Osteoblast (primary cell): Measurements from ENCODE around the gene FLVCR2. TPM values are rescaled to one million over a fixed set of nuclear protein-coding genes. Genes with fewer than 3 reads are reported as not detected.

Source experiments
- DNase-seq: peaks from one replicate; pipeline ENCODE4 v3.0.0; 2011; ENCODE audit warnings: low spot score, mixed read lengths; ENCODE audit not compliant: insufficient read length; ENCODE audit errors: missing footprints
- H2AFZ ChIP-seq: 2 replicates; pipeline ENCODE4 v1.6.0; 2011; ENCODE audit warnings: mild to moderate bottlenecking, low read length
- H3K27ac ChIP-seq: 2 replicates; pipeline ENCODE4 v1.5.1; 2011; ENCODE audit warnings: mild to moderate bottlenecking, low read depth, low read length, moderate library complexity
- H3K27me3 ChIP-seq: 2 replicates; pipeline ENCODE4 v1.6.0; 2012; ENCODE audit warnings: mild to moderate bottlenecking, control low read depth, inconsistent platforms, low read length, moderate library complexity; ENCODE audit not compliant: insufficient read depth
- H3K36me3 ChIP-seq: 2 replicates; pipeline ENCODE4 v1.5.1; 2011; ENCODE audit warnings: mild to moderate bottlenecking, low read length, control low read depth, moderate library complexity; ENCODE audit not compliant: insufficient read depth
- H3K4me1 ChIP-seq: 2 replicates; pipeline ENCODE4 v1.5.1; 2011; ENCODE audit warnings: mild to moderate bottlenecking, low read length, control low read depth, moderate library complexity; ENCODE audit not compliant: insufficient read depth
- H3K4me2 ChIP-seq: 2 replicates; pipeline ENCODE4 v1.6.0; 2011; ENCODE audit warnings: mild to moderate bottlenecking, low read length; ENCODE audit not compliant: insufficient read depth
- H3K4me3 ChIP-seq: fragments of 200-600 bp; sonication (generic); 3 replicates; pipeline ENCODE4 v1.5.1; 2012; ENCODE audit warnings: mild to moderate bottlenecking, low read length, inconsistent platforms; ENCODE audit not compliant: insufficient read depth
- H3K79me2 ChIP-seq: 2 replicates; pipeline ENCODE4 v1.6.0; 2012; ENCODE audit warnings: mild to moderate bottlenecking, low read length, control low read depth, inconsistent platforms; ENCODE audit not compliant: insufficient read depth
- H3K9me3 ChIP-seq: 2 replicates; pipeline ENCODE4 v1.5.1; 2011; ENCODE audit warnings: low read depth, low read length, control low read depth
- H4K20me1 ChIP-seq: 2 replicates; pipeline ENCODE4 v1.6.0; 2012; ENCODE audit warnings: mild to moderate bottlenecking, low read length, control low read depth; ENCODE audit not compliant: insufficient read depth
- total RNA-seq: library from RNA; depleted of rRNA; stranded (reverse); fragments of >200 nt; gene quantifications from 2 replicates; pipeline ENCODE4 v1.2.3, GENCODE V29; 2012
- TF ChIP-seq, protein P1 (sequence below): IDR thresholded peaks from 2 replicates; pipeline ENCODE4 v1.5.1; 2011; ENCODE audit warnings: mild to moderate bottlenecking, low read depth, low read length, moderate library complexity; ENCODE audit errors: extremely low read depth

Gene FLVCR2
- total RNA-seq, 1 donor: 1.8 TPM

DNA sequence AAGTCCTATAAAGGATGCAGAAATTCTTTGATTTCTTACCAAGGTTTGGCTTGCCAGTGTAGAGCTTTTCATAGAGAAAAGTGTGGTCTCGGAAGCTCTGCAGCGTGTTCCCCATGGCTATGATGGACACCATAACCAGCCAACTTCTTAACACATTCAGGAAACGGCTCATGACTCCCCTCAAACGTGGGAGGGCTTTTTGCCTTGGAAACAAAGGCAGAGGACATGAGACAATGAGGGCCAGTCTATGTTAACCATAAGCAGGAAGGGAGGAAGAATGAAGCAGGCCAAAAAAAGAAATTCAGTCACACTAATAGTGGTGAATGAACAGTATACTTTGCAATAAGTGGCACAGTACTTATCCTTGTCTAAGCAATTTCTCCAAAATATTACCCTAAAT, 78.9 kb downstream of the FLVCR2 start:
- Histone ChIP-seq H3K4me2 (no peak overlapping the region), H3K4me1 (peaks cover 11% of the 10 kb centered on the region), H3K27me3 (no peaks in the 10 kb centered on the region), H3K4me3 (no peak overlapping the region), H3K27ac (no peak overlapping the region), H3K79me2 (peaks cover 15% of the 10 kb centered on the region), H3K9me3 (no peaks in the 10 kb centered on the region), H2AFZ (no peak overlapping the region), H3K36me3 (peaks cover 11% of the 10 kb centered on the region), H4K20me1 (peaks cover 3% of the 10 kb centered on the region)
- TF ChIP-seq, protein P1, sequence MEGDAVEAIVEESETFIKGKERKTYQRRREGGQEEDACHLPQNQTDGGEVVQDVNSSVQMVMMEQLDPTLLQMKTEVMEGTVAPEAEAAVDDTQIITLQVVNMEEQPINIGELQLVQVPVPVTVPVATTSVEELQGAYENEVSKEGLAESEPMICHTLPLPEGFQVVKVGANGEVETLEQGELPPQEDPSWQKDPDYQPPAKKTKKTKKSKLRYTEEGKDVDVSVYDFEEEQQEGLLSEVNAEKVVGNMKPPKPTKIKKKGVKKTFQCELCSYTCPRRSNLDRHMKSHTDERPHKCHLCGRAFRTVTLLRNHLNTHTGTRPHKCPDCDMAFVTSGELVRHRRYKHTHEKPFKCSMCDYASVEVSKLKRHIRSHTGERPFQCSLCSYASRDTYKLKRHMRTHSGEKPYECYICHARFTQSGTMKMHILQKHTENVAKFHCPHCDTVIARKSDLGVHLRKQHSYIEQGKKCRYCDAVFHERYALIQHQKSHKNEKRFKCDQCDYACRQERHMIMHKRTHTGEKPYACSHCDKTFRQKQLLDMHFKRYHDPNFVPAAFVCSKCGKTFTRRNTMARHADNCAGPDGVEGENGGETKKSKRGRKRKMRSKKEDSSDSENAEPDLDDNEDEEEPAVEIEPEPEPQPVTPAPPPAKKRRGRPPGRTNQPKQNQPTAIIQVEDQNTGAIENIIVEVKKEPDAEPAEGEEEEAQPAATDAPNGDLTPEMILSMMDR: no peak
- DNase-seq: no peak

- Histone ChIP-seq H3K79me2 (peaks cover 25% of the 10 kb centered on the region), H3K9me3 (no peaks in the 10 kb centered on the region), H3K4me1 (peaks cover 11% of the 10 kb centered on the region), H3K36me3 (peaks cover 11% of the 10 kb centered on the region), H3K27ac (no peak overlapping the region), H2AFZ (no peak overlapping the region), H3K4me3 (no peak overlapping the region), H3K27me3 (no peaks in the 10 kb centered on the region), H4K20me1 (peaks cover 3% of the 10 kb centered on the region), H3K4me2 (no peak overlapping the region)
- no peak for DNase-seq
- TF ChIP-seq, protein P1: no peak
Measured at GRCh38 chr14:75658957-75659356, 80.5 kb downstream of the FLVCR2 start.

GRCh38 chr14:75660238-75660629, 81.8 kb downstream of the FLVCR2 start:
- peaks cover 11% of the 10 kb centered on the region for H3K4me1 ChIP-seq
- DNase-seq: no peak
- H3K9me3 ChIP-seq: no peaks in the 10 kb centered on the region
- H3K4me2 ChIP-seq: peak overlapping the region; percentile 96
- peaks cover 11% of the 10 kb centered on the region for H3K36me3 ChIP-seq
- H3K4me3 ChIP-seq: peak overlapping the region; percentile 95
- peak overlapping the region; percentile 80 for H3K27ac ChIP-seq
- TF ChIP-seq, protein P1: no peak
- no peaks in the 10 kb centered on the region for H3K27me3 ChIP-seq
- peak overlapping the region; percentile 95 for H2AFZ ChIP-seq
- no peaks in the 10 kb centered on the region for H4K20me1 ChIP-seq
- peaks cover 27% of the 10 kb centered on the region for H3K79me2 ChIP-seq

- H3K4me2 ChIP-seq: peak within 1 kb of the TSS; percentile 96
- H3K4me1 ChIP-seq: peaks cover 11% of the 10 kb centered on the region
- H3K27me3 ChIP-seq: no peaks in the 10 kb centered on the region
- peak within 1 kb of the TSS; percentile 95 for H3K4me3 ChIP-seq
- peaks cover 27% of the 10 kb centered on the region for H3K79me2 ChIP-seq
- H3K27ac ChIP-seq: peak within 1 kb of the TSS; percentile 80
- DNase-seq: peak; percentile 99
- H3K36me3 ChIP-seq: peaks cover 11% of the 10 kb centered on the region
- no peaks in the 10 kb centered on the region for H3K9me3 ChIP-seq
- H2AFZ ChIP-seq: peak within 1 kb of the TSS; percentile 95
- TF ChIP-seq, protein P1: no peak
- no peaks in the 10 kb centered on the region for H4K20me1 ChIP-seq
Measured at GRCh38 chr14:75660630-75661498, 82.4 kb downstream of the FLVCR2 start, which contains the start of the genes ERG28 and TTLL5. Gene ERG28, minus strand, starts transcription at chr14:75660876. Its CDS starts 3,374 bp downstream, at chr14:75657502. Gene TTLL5, plus strand, starts transcription at chr14:75661246. Its CDS starts 1,904 bp downstream, at chr14:75663150.
